Renal cortical epithelial cell (primary cell): Measurements from ENCODE around the gene B4GALNT1. TPM values are rescaled to one million over a fixed set of nuclear protein-coding genes. Genes with fewer than 3 reads are reported as not detected.
"Not testable (repeated sequence)": the region's sequence is repeated elsewhere in the genome, so short reads cannot be mapped to it uniquely, and the experiment has no call there.

Source experiments
- DNase-seq: peaks from one replicate; pipeline ENCODE4 v3.0.0-alpha.2; 2011; ENCODE audit warnings: low read depth
- total RNA-seq: library from RNA; depleted of rRNA; stranded (reverse); fragments of >200 nt; gene quantifications from 2 replicates; pipeline ENCODE4 v1.2.3, GENCODE V29; 2014

Gene B4GALNT1
- total RNA-seq, 1 donor from 2014 or later, result 0.20 TPM

GRCh38 chr12:57620936-57621496 lies 12.0 kb downstream of the B4GALNT1 start:
- no peak for DNase-seq

DNA sequence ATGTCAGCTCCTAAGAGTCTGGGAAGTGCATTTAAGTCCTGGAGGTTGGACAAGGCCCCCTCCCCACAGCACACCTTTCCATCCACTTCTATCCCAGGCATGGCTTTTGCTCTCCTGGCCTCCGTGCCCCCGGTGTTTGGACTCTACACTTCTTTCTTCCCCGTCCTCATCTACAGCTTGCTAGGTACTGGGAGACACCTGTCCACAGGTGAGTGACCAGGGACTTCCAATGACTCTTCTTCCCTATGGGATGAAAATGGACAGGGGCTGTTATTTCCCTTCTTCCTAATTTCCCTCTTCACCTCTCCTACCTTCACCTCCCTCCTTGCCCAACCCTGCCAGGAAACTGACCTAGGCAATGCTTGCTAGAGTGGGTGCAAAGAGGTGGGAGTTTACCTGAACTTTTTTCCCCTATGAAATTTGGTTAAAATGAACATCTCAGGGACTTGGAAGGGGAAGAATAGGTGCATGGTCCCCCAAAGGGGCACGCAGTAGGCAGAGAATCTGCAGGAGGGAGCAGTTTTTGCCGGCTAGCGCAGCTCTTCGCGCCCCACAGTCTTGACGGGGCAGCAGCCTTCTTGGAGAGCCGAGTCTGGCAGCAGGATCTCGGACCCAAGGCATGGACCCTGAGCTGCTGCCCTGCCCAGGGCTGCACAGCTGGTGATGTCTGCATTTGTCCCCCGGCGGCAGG lies 12.6 kb downstream of the B4GALNT1 start:
- DNase-seq, result no peak

GRCh38 chr12:57619434-57620244 lies 13.4 kb downstream of the B4GALNT1 start:
- no peak for DNase-seq

DNA sequence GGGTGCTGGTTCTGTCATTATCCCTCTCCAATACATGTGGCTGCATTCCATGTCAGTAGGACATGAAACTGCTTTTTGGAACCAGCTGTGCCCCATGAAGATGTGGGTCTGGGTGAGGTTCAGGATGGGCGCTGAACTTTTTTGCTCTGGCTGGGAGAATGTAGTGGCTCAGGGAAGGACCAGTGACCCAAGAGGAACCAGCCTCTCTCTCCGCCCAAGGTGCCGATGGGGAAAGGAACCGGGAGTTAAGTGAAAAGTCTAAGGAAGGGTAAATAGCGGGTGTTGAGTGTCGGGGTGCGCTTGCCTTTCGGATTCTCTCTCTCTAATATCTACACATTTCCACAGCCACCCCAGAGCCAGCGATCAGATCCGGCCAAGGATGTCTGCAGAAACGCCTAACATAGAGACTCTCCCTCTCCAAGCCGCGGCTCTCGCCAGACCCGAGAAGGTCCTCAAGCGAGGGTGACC lies 14.0 kb downstream of the B4GALNT1 start:
- DNase-seq, result no peak

GRCh38 chr12:57618431-57618830 lies 14.6 kb downstream of the B4GALNT1 start:
- DNase-seq, result not testable (repeated sequence)

DNA sequence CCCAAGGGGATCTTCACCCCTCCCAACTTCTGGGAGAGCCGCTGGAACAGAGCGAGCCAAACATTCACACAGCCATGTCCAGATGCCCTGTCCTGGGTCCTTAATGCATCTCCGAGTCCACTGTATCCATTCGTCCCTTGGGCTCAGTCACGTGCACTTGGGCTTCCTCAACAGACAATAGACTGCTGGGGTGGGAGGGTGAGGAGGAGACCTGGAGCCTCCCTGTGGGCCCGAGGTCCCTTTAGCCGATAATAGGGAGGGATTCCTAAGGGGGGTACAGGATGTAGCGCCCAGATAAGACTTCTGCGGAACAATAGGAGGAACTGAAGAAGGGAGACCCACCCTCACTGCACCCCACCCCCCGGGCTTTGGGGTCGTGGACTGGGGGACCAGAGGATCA lies 15.1 kb downstream of the B4GALNT1 start:
- DNase-seq, result no peak

DNA sequence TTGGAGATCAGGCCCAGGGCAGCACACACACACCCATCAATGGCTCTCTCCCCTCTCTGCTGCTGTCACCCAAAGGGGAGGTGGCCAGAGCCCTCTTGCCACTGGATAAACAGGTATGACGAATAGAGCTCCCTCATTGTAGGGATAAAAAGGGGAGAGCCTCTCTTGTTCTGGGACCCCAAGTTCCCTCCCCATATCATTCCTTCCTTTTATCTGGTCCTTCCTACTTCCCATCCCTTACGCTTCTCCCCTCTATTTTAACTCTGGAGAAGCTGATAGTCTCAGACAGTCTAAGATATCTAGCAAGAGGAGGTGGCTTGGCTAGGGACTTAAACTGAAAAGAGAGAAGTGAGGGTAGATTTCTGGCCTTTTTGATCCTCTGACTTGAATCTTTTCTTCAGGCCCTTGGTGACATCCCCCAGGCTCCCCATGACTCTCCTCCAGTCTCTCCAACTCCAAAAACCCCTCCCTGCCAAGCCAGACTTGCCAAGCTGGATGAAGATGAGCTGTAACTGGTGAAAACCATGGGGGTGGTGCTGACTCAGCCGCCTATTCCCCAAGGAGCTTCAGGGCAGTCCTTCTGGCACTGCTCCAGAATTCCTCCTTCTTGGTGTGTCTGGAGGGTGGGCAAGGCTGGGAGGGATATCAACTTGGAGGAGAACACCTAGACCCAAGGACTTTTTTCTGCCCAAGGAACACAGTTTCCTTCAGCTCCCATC lies 16.5 kb downstream of the B4GALNT1 start:
- DNase-seq, result no peak

DNA sequence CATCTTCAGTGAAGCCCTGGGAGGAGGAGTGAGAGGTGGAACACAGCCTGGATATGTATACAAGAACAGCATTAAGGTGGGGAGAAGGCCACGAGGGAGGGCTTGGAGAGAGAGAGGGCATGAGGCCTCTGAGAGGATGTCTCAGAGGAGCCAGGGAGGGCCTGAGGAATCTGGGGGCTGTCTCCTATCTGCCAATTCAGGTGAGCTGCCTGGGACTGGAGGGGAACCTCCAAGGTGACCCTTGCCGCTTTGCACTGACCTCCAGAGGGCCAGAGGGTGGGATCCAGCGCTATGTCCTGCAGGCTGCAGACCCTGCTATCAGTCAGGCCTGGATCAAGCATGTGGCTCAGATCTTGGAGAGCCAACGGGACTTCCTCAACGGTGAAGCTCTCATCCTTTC lies 17.4 kb downstream of the B4GALNT1 start:
- no peak for DNase-seq

- DNase-seq, result no peak
Observed at GRCh38 chr12:57614948-57615500, 18.0 kb downstream of the B4GALNT1 start.

DNA sequence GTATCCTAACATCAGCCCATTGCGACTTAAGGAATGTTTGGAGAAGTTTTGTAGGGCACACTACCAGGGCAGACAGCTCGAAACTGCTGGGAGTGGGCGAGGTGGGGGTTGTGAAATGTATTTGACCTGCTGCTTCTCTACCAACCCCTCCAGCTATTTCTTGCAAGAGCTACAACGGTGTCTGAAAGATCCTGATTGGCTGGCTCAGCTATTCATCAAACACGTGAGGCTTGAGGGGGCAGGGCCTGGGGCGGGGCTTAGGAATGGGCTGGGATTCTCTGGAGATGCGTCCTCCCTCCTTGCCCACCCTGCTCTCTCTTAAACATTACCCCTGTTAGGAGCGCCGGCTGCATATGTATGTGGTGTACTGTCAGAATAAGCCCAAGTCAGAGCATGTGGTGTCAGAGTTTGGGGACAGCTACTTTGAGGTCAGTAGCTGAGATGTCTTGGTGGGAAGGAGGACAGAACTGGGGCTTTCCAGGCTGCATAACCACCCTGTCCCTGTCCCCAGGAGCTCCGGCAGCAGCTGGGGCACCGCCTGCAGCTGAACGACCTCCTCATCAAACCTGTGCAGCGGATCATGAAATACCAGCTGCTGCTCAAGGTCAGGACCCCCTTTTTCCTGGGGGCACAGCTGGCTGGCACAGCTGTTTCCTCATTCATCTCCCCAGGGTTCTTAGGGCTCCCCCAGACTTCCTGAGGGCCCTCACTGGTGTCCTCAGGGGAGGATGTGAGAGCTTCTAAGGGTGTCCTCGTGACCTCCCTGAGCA lies 18.6 kb downstream of the B4GALNT1 start:
- DNase-seq, result peak; percentile 11

DNA sequence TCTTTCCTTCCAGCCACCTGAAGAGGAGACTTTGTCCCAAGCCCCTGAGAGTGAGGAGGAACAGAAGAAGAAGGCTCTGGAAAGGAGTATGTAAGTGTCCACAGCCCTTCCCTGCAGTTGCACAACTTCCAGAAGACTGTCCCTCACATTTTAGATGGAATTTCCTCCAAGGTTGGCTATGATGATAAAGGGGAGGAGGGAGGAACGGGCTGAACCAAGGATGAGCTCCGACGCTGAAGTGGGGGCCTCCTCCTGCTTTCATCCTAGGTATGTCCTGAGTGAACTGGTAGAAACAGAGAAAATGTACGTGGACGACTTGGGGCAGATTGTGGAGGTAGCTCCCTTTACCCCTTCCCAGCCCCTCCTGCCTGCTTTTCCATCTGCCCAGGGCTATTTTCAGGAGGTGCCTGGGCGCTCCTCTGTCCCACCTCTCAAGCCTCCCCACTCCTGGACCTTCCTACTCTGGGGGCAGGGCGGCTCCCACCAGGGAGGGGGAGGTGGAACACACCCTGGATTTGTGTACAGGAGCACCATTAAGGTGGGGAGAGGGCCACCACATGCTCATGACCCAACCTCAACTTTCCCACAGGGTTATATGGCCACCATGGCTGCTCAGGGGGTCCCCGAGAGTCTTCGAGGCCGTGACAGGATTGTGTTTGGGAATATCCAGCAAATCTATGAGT lies 19.4 kb downstream of the B4GALNT1 start:
- DNase-seq, result no peak

DNA sequence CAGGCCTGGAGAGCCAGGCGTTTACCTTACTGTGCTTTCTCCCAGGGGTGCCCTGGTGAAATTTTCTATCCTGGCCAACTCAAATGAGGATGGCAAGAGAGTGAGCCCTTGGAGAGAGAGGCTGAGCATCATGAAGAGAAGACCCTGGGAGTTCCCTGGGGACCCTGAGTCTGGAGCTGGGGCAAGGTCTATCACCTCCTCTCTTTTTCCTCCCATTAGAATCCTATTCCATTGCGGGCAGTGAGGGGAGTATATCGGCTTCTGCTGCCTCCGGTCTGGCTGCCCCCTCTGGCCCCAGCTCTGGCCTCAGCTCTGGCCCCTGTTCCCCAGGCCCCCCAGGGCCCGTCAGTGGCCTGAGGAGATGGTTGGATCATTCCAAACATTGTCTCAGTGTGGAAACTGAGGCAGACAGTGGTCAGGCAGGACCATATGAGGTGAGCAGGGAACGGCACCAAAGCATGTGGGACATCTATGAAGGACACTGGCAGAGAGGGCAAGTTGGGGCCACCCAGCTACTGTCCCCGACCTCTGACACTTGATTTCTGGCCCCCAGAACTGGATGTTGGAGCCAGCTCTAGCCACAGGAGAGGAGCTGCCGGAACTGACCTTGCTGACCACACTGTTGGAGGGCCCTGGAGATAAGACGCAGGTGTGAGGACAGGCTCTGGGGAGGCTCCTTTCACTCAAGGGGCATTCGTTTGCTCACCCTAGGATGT lies 20.1 kb downstream of the B4GALNT1 start:
- no peak for DNase-seq

DNA sequence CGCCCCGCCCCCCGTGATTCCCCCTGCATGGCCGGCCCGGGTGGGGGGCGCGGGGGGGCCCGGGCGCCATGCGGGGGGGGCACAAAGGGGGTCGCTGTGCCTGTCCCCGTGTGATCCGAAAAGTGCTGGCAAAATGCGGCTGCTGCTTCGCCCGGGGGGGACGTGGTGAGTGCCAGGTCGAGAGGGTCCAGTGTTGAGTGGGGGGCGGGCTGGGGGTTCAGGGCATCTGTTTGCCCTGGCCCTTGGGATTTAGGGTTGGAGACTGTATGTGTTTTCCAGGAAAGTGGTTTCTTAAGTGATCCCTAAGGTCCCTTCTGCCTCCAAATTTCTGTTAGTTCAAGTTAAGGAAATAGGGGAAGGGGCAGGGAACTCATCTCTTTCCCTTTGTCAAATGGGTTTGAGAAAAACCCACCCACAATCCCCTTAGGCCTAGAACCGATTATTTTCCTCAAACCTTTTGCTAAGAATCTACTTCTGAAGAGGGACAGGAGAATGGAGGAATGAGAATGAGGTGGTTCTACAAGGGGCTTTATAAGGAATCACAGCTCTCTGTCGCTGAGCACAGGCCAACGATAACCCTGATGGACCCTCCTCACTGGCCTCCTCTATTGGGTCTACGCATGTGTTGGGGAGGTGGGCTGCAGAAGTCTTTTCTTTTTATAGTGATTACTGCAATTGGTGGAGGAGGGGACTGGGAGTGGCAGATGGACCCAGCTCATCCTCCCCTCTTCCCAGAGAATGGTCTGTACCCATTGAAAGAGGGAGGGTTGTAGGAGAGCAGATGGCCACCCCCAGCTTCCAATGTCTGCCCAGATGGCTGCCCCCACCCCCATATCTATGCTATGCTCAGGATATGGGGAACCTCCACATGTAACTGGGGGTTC lies 20.9 kb downstream of the B4GALNT1 start:
- no peak for DNase-seq

DNA sequence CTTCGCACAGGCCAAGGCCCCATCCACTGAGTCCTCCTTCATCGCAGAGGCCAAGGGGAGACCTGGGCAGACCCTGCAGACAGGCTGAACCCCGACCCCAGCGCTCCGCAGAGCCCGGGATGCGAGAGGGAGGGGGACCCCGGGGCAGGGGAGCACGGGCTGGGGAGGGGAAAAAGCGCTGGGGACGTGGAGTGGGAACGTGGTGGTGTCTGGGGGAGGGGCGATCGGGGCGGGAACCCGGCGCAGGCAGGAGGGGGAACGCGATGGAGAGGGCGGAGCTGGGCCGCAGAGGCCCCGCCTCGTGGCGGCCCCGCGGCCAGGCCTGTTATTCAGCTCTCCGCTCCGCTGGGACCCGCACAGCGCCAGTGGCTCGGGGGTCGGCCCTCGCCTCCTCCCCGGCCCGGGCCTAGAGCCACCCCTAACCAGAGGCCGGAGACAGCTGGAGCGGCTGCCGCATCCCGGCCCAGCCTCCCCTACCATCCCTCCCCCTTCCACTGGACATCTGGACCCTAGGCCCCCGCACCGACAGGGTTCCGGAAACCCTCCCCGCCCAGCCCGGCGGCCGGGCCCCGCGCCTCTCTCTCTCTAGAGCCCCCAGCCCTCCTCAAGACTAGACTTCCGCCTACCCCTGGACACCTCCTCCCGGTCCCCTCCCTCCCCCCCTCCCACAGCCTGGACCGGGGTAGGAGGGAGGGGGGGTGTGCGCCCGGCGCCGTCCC lies 21.7 kb downstream of the B4GALNT1 start, which contains the start of gene ARHGEF25:
Gene ARHGEF25, plus strand, starts transcription at position 328 of the 719 bp plus-strand sequence. CDS start 460 bp downstream, outside the sequence.
- no peak for DNase-seq

DNA sequence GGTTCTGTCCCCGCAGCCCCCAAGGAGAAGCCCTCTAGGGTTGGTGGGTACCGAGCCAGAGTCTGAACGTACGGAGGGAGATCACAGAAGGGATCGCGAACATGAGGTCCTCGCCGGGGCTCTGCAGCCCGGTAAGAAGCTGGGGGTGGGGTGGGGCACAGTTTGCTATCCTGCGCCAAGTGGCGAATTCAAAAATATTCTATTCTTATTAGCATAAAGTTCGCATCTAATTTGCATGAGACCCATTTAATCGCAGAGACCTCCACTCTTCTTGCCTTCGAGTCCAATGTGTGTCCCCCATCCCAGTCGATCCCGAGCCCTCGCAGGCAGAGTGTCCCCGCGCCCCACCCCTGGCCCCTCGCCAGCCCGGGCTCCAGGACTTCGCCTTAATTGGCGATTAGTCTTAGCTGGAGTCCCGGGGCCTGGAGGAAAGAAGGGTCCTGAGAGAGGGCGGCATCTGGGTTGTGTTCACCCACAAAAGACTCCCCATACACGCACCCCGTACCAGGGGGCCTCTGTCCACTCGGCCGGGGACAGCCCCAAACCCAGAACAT lies 22.4 kb downstream of the B4GALNT1 start:
- DNase-seq, result no peak

GRCh38 chr12:57609781-57610553 lies 23.0 kb downstream of the B4GALNT1 start:
- no peak for DNase-seq
